ENCODE results near the gene OLIG1.

DNA sequence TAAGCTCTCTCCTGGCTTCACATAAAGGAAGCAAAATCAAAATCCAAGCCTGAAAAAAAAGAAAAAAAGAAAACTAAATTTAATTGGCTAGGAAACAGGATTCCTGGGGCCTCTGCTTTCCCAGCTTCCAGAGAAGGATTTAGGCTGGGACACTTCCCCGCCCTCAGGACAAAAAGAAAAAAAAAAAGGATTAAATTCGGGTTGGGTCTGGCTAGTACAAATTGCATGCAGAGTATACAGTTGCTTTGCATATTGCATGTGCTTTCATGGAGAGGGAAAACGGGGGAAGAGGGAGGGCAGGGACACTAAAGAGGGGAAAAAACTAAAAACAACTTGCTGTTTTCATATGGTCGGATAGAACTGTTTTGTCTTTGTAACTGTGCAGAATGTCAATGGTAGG lies 42.7 kb downstream of the OLIG1 start:
- TF ChIP-seq, protein P1, sequence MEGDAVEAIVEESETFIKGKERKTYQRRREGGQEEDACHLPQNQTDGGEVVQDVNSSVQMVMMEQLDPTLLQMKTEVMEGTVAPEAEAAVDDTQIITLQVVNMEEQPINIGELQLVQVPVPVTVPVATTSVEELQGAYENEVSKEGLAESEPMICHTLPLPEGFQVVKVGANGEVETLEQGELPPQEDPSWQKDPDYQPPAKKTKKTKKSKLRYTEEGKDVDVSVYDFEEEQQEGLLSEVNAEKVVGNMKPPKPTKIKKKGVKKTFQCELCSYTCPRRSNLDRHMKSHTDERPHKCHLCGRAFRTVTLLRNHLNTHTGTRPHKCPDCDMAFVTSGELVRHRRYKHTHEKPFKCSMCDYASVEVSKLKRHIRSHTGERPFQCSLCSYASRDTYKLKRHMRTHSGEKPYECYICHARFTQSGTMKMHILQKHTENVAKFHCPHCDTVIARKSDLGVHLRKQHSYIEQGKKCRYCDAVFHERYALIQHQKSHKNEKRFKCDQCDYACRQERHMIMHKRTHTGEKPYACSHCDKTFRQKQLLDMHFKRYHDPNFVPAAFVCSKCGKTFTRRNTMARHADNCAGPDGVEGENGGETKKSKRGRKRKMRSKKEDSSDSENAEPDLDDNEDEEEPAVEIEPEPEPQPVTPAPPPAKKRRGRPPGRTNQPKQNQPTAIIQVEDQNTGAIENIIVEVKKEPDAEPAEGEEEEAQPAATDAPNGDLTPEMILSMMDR (conservative IDR thresholded peaks at IDR 0.05; ENCODE audit: low read length), result no peak
- no peak for TF ChIP-seq EZH2phosphoT487 (IDR thresholded peaks at IDR 0.05; ENCODE audit: borderline replicate concordance)

Measured in Loucy (cell line).